HepG2 (cell line): ENCODE measurements around the gene GPR137. TPM values are rescaled to one million over a fixed set of nuclear protein-coding genes. Genes with fewer than 3 reads are reported as not detected.

Source experiments
- AGO1 ChIP-seq: fragments of 200-400 bp; formaldehyde crosslinking; IDR thresholded peaks from 2 replicates; pipeline ENCODE4 v1.6.1; 2017; ENCODE audit warnings: mild to moderate bottlenecking, low read depth, low read length, moderate library complexity; ENCODE audit not compliant: poor library complexity, severe bottlenecking
- ELF1 ChIP-seq: sonication (generic); formaldehyde crosslinking; IDR thresholded peaks from 2 replicates; pipeline ENCODE4 v1.4.0; 2020; ENCODE audit warnings: missing genetic modification reagents
- FOXA1 ChIP-seq, 2 experiments: fragments of 450-650 bp in 1 of 2; sonication (generic) in 1 of 2; formaldehyde crosslinking in 1 of 2; IDR thresholded peaks; 2 replicates each; pipeline versions ENCODE4 v1.4.0 to v1.6.1; 2016 to 2020; ENCODE audit warnings: missing genetic modification reagents in 1 of 2
- HOXA5 ChIP-seq: sonication (generic); formaldehyde crosslinking; IDR thresholded peaks from 2 replicates; pipeline ENCODE4 v1.4.0; 2020; ENCODE audit warnings: missing genetic modification reagents
- JDP2 ChIP-seq: sonication (generic); formaldehyde crosslinking; IDR thresholded peaks from 2 replicates; pipeline ENCODE4 v1.8.1; 2022; ENCODE audit warnings: missing genetic modification reagents, borderline replicate concordance
- KLF12 ChIP-seq: sonication (generic); formaldehyde crosslinking; IDR thresholded peaks from 2 replicates; pipeline ENCODE4 v1.4.0; 2020; ENCODE audit warnings: missing genetic modification reagents, borderline replicate concordance
- MBNL3 ChIP-seq: fragments of 250-450 bp; sonication (Bioruptor Pico); conservative IDR thresholded peaks from 2 replicates; pipeline ENCODE4 v1.8.0; 2022; ENCODE audit warnings: mild to moderate bottlenecking, inconsistent platforms
- MXI1 ChIP-seq: IDR thresholded peaks from 3 replicates; pipeline ENCODE4 v1.6.1; 2012; ENCODE audit warnings: low read depth, low read length, inconsistent platforms, borderline replicate concordance
- NONO ChIP-seq, 2 experiments: fragments of 450-650 bp in 1 of 2; sonication (generic) in 1 of 2; formaldehyde crosslinking in 1 of 2; IDR thresholded peaks in 1 of 2; conservative IDR thresholded peaks in 1 of 2; 2 replicates each; pipeline versions ENCODE4 v1.6.1 to v1.8.0; 2017 to 2022; ENCODE audit warnings: mild to moderate bottlenecking in 1 of 2, missing genetic modification reagents in 1 of 2, moderate library complexity in 1 of 2
- POLR2AphosphoS2 ChIP-seq: IDR thresholded peaks from 2 replicates; pipeline ENCODE4 v1.6.1; 2011; ENCODE audit warnings: low read depth, low read length, improper control_type of control experiment
- RFX1 ChIP-seq: fragments of 450-650 bp; IDR thresholded peaks from 2 replicates; pipeline ENCODE4 v1.6.1; 2017
- SMAD3 ChIP-seq: sonication (generic); formaldehyde crosslinking; IDR thresholded peaks from 2 replicates; pipeline ENCODE4 v1.4.0; 2020; ENCODE audit warnings: missing genetic modification reagents
- SRSF4 ChIP-seq: fragments of 200-400 bp; formaldehyde crosslinking; IDR thresholded peaks from one replicate; pipeline ENCODE4 v1.6.1; 2018; ENCODE audit warnings: mild to moderate bottlenecking, low read depth, low read length, moderate library complexity; ENCODE audit not compliant: poor library complexity, severe bottlenecking
- UBTF ChIP-seq: sonication (generic); formaldehyde crosslinking; IDR thresholded peaks from 2 replicates; pipeline ENCODE4 v1.4.0; 2020; ENCODE audit warnings: mild to moderate bottlenecking, missing genetic modification reagents
- ZFP36 ChIP-seq: fragments of 150-350 bp; IDR thresholded peaks from 2 replicates; pipeline ENCODE4 v1.6.1; 2018; ENCODE audit warnings: borderline replicate concordance, low read length, low read depth; ENCODE audit not compliant: partially characterized antibody
- ZMYM4 ChIP-seq: sonication (generic); formaldehyde crosslinking; IDR thresholded peaks from 2 replicates; pipeline ENCODE4 v1.8.1; 2023; ENCODE audit warnings: mild to moderate bottlenecking, missing genetic modification reagents
- ZNF30 ChIP-seq: sonication (generic); formaldehyde crosslinking; IDR thresholded peaks from 2 replicates; pipeline ENCODE4 v1.5.0; 2020; ENCODE audit warnings: mild to moderate bottlenecking, missing genetic modification reagents
- ZNF432 ChIP-seq: sonication (generic); formaldehyde crosslinking; IDR thresholded peaks from 2 replicates; pipeline ENCODE4 v1.5.0; 2020; ENCODE audit warnings: missing genetic modification reagents, mild to moderate bottlenecking, borderline replicate concordance
- ZNF547 ChIP-seq: sonication (generic); formaldehyde crosslinking; IDR thresholded peaks from 2 replicates; pipeline ENCODE4 v1.5.1; 2020; ENCODE audit warnings: mild to moderate bottlenecking, missing genetic modification reagents
- polyA plus RNA-seq, 8 experiments: library from polyadenylated mRNA; depleted of rRNA in 3 of 8; stranded (reverse) in 7 of 8; unstranded in 1 of 8; fragments of >200 nt; fragmentation: Illumina TruSeq in 4 of 8; extraction: Trizol in 4 of 8; gene quantifications; 2 replicates each; pipeline versions ENCODE4 v1.2.1 to v1.2.3, GENCODE V29; 2011 to 2016; ENCODE audit warnings: low read depth in 4 of 8, missing spikeins in 1 of 8, mixed read lengths in 1 of 8; ENCODE audit not compliant: insufficient read depth in 1 of 8
- total RNA-seq, 5 experiments: library from RNA; depleted of rRNA; stranded (reverse); fragments of >200 nt; fragmentation: Illumina TruSeq; extraction: Trizol; gene quantifications; 2 replicates each; pipeline ENCODE4 v1.2.3, GENCODE V29; 2016; ENCODE audit warnings: low read depth in 1 of 5
- TF ChIP-seq, protein P1 (sequence below): sonication (generic); formaldehyde crosslinking; IDR thresholded peaks from 2 replicates; pipeline ENCODE4 v1.5.0; 2020; ENCODE audit warnings: missing genetic modification reagents, mild to moderate bottlenecking, borderline replicate concordance
- TF ChIP-seq, protein P2 (sequence below): sonication (generic); formaldehyde crosslinking; IDR thresholded peaks from 2 replicates; pipeline ENCODE4 v1.5.1; 2020; ENCODE audit warnings: mild to moderate bottlenecking, missing genetic modification reagents, borderline replicate concordance
- TF ChIP-seq, protein P3 (sequence below): sonication (generic); formaldehyde crosslinking; IDR thresholded peaks from 2 replicates; pipeline ENCODE4 v1.5.1; 2020; ENCODE audit warnings: missing genetic modification reagents, mild to moderate bottlenecking, borderline replicate concordance

The GPR137 gene
- total and polyA plus RNA-seq, 2 of the 13 experiments (the other 11 are each of a cell fraction or from before 2014, with no cell fraction given): 8.5 to 13.2 TPM

- TF ChIP-seq, protein P1, sequence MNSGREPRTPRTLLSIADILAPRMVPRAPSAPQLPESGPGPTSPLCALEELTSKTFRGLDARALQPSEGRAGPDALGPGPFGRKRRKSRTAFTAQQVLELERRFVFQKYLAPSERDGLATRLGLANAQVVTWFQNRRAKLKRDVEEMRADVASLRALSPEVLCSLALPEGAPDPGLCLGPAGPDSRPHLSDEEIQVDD: no peak
- no peak for TF ChIP-seq ZNF432 (CRISPR knock-in tag)
- TF ChIP-seq ZFP36: no peak
- no peak for TF ChIP-seq MBNL3
- TF ChIP-seq RFX1: no peak
- TF ChIP-seq ZMYM4: 0 out of 2 replicates have a peak, but pooled peaks have one; percentile 38
- TF ChIP-seq ELF1 (CRISPR knock-in tag): peak; percentile 79
- peak; percentile 38; the same call in 1 of the 2 replicates for TF ChIP-seq ZNF547
- TF ChIP-seq HOXA5 (CRISPR knock-in tag): 0 out of 2 replicates have a peak, but pooled peaks have one; percentile 30
- peak; percentile 40; the same call in 1 of the 3 replicates for TF ChIP-seq MXI1
- no peak for TF ChIP-seq AGO1
- TF ChIP-seq FOXA1 (IDR thresholded peaks at IDR 0.05): no peak
- no peak for TF ChIP-seq FOXA1 (CRISPR knock-in tag; IDR thresholded peaks at IDR 0.05)
- TF ChIP-seq UBTF (CRISPR knock-in tag): peak; percentile 87
- no peak for TF ChIP-seq ZNF30 (CRISPR knock-in tag)
- no peak for TF ChIP-seq SRSF4
- no peak for TF ChIP-seq POLR2AphosphoS2
- no peak for TF ChIP-seq JDP2 (CRISPR knock-in tag)
- TF ChIP-seq KLF12 (CRISPR knock-in tag): no peak; the same call in 1 of the 2 replicates
- TF ChIP-seq NONO (IDR thresholded peaks at IDR 0.05): no peak
- TF ChIP-seq NONO (CRISPR knock-in tag; conservative IDR thresholded peaks at IDR 0.05): peak; percentile 85
- TF ChIP-seq, protein P2, sequence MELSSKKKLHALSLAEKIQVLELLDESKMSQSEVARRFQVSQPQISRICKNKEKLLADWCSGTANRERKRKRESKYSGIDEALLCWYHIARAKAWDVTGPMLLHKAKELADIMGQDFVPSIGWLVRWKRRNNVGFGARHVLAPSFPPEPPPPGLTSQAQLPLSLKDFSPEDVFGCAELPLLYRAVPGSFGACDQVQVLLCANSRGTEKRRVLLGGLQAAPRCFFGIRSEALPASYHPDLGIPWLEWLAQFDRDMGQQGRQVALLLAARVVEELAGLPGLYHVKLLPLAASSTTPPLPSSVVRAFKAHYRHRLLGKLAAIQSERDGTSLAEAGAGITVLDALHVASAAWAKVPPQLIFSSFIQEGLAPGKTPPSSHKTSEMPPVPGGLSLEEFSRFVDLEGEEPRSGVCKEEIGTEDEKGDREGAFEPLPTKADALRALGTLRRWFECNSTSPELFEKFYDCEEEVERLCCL (CRISPR knock-in tag): no peak
- TF ChIP-seq, protein P3, sequence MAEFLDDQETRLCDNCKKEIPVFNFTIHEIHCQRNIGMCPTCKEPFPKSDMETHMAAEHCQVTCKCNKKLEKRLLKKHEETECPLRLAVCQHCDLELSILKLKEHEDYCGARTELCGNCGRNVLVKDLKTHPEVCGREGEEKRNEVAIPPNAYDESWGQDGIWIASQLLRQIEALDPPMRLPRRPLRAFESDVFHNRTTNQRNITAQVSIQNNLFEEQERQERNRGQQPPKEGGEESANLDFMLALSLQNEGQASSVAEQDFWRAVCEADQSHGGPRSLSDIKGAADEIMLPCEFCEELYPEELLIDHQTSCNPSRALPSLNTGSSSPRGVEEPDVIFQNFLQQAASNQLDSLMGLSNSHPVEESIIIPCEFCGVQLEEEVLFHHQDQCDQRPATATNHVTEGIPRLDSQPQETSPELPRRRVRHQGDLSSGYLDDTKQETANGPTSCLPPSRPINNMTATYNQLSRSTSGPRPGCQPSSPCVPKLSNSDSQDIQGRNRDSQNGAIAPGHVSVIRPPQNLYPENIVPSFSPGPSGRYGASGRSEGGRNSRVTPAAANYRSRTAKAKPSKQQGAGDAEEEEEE (CRISPR knock-in tag): no peak
- TF ChIP-seq SMAD3: no peak
These were observed 20.3 kb downstream of the GPR137 start (continued) for GRCh38 chr11:64305691-64306562.
